Activated effector memory CD4-positive, alpha-beta T cell treated with Interleukin-2 at 50 U/mL for 16 hours (primary cell): Measurements from ENCODE around the gene RHOU.
"Not testable (repeated sequence)": the region's sequence is repeated elsewhere in the genome, so short reads cannot be mapped to it uniquely, and the experiment has no call there.

Source experiments
- DNase-seq: peaks from one replicate; pipeline ENCODE4 v3.0.0-alpha.2; 2020

RHOU gene

DNA sequence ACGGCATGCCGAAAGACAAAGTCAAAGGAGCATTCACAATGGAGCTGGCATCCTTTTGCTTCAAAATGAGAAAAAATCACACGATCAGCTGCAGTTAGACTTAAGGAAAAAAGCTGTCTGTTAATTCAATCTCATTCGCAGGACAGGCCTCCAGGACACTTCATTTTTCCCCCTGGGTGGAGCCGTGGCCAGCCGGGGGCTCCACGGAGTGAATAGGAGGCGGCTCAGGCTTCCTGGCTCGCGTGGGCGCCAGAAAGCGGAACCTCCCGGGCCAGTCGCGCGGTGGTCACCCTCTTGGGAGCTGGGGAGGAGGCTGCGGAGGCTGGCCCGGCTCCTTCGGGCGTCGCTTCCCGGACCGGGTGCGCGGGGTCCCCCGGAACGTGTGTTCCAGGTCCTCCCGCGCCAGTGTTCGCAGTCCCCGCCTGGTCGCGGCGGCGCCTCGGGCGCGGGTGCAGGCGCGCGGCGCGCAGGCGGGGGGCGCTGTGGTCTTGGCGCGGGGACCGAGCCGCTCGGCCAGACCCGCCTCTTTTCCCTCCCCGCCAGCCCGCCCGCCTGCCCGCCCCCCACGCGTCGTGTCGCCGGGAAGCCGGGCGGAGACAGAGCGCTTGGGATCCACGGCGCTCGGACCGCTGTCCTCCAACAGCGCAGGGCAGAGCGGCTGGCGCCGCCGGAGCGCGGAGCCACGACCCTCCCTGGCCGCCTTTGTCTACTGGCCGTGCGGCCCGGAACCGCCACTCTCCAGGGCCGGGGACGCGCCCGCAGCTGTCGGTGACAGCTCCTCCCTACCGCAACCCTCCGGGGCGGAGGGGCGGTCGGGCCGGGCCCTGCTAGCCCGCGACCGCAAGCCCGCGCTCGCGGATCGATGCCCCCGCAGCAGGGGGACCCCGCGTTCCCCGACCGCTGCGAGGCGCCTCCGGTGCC lies at the start of gene RHOU:
RHOU (plus strand) TSS at position 599 of the 921 bp plus-strand sequence; CDS start at position 863, 264 bp downstream.
- DNase-seq, result peak; percentile 57

DNA sequence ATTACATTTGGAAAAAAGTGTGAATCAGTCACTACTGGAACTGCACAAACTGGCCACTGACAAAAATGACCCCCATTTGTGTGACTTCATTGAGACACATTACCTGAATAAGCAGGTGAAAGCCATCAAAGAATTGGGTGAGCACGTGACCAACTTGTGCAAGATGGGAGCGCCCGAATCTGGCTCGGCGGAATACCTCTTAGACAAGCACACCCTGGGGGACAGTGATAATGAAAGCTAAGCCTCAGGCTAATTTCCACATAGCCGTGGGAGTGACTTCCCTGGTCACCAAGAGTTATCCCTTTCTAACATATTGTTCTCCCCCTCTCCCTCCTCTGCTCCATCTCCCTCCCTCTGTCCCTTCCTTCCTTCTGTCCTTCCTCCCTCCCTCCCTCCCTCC lies 47.7 kb upstream of the RHOU start:
- DNase-seq, result no peak

DNA sequence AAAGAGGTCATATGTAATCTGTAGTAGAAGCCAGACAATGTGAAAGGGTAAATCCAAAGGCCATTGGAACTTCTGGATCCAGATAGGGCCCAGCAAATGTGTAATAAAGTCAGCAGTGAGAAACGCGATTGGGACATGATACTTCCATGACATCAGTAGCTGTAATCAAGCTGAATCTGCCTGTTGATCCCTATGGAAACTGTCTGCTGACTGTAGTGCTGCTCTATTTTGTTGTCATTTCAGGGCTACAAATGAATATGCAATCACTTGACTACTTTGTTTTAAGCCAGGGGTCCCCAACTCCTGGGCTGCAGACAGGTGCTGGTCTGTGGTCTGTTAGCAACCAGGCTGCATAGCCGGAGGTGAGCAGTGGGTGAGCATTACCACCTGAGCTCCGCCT lies 46.0 kb upstream of the RHOU start:
- no peak for DNase-seq

DNA sequence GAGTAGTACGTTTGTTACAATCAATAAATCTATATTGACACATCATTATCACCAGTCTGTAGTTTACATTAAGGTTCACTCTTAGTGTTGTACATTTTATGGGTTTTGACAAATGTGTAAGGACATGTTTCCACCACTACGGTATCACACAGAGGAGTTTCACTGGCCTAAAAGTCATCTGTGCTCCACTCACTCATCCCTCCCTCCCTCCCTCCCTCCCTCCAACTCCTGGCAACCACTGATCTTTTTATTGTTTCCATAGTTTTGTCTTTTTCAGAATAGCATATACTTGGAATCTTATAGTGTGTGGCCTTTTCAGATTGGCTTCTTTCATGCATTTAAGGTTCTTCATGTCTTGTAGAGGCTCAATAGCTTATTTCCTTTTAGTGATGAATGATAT lies 44.1 kb upstream of the RHOU start:
- no peak for DNase-seq

DNA sequence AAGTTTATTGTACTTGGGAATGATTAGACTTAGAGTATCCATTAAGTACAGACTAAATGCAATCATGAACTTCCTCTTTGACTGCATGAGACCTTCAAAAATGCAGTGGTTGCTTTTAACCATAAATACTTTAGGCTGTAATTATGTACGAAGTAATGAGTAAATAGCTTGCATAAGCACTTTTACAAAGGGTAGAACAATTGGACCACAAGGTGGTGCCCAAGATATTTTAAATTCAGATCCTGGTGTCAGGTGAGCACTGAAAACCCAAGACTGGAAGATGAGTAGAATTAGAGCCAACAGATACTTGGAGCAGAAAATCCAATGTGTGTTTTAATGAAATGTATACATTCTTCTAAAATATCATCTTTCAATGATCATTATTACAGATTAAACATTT lies 43.4 kb upstream of the RHOU start:
- no peak for DNase-seq

DNA sequence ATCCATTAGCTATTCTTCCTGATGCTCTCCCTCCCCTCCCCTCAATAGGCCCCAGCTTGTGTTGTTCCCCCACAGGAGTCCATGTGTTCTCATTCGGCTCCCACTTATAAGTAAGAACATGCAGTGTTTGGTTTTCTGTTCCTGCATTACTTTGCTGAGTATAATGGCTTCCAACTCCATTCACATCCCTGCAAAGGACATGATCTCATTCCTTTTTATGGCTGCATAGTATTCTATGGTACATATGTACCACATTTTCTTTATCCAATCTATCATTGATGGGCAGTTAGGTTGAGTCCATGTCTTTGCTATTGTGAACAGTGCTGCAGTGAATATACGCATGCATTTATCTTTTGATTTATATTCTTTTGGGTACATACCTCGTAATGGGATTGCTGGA lies 40.8 kb upstream of the RHOU start:
- DNase-seq, result not testable (repeated sequence)

DNA sequence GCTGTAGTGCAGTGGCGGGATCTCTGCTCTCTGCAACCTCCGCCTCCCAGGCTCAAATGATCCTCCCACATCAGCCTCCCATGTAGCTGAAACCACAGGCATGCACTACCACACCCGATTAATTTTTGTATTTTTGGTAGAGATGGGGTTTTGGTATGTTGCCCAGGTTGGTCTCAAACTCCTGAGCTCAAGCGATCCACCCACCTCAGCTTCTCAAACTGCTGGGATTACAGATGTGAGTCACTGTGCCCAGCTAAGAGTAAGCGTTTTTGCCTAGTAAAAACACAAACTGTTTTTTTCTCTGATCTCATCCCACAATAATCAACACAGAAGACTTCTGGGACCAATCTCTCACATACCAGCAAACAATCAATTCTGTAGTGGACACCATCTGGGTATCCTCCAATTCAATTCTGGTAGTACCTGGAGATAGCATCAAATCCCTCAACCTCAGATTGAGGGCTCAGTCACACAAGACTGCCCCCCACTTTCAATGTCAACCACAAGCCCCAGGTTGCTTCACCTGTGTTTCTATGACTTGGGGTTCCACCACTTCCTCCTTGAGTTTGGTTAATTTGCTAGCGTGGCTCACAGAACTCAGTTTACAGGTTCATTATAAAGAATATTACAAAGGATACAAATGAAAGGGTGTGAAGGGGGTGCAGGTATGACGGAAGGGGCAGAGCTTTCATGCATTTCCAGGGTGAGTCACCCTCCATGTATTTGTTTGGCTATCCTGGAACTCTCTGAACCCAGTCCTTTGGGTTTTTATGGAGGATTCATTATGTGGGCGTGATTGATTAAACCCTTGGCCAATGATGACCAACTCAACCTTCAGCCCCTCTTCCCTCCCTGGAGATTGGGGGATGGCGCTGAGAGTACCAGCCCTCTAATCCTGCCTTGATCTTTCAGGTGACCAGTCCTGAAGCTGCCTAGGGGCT lies 40.0 kb upstream of the RHOU start:
- no peak for DNase-seq

DNA sequence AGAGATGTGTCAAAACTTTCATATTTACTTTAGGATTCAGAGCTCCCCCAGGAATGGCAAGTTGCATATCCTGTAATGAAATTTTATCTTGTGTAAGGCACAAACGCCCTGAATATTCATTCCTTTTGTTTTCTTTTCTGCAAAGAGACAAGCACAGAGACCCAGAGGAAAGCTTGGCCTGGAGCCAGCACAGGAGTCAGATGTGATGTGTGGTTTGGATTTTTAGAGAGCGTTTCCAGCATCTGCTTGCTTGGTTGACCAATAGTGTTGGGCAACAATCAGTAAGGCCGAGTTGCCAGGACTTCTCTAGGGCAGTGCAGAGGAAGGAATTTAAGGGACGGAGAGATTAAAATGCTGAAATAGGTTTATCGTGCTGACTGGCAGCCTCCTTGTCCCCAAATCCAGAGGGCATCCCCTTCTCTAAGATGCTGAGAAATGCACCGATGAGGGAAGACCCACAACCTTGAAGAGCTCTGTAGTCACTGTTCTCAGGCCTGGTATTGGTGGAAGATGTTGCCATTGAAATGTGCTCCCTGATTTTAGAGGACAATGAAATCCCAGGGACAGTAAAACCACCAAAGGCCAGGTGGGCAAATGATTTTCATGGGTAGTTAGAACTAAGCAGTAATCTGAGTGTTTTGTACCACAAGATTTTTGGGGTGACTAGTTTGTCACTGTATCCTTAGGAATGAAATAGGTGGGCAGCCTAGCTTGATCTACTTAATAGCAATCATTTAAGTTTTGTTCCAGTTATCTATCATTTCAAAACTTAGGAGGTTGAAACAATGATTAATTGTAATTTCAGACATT lies 37.9 kb upstream of the RHOU start:
- no peak for DNase-seq

DNA sequence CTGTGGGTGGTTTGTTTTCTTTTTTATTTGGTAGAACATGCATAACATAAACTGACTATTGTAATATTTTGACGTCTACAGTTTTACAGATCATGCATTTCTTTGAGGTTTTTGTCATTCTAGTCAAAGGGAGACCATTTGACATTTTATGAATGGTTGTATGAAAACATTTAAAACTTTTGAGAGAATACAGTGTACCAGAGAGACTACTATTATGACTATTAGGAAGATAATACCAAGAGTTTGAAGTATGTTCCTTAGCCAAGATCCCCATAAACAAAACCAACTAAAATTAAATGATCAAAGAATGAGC lies 37.3 kb upstream of the RHOU start:
- DNase-seq, result no peak

DNA sequence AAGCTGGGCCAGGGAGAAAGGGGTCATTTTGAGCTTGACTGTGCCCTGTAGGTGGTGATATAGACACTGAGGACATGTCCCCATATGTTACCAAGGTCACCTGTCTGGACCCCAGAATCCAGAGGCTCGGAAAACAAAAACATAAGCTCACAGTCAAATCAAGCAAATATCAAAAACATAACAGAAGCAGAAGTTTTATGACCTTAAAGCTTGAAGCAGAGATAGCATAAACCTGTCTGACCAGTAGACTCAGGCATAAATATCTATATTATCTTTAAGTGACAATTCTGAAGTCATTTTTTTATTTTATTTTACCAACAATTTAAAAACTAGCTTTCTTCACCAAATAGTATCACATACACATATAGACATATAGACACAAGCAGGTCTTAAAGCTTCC lies 32.8 kb upstream of the RHOU start:
- DNase-seq, result no peak

DNA sequence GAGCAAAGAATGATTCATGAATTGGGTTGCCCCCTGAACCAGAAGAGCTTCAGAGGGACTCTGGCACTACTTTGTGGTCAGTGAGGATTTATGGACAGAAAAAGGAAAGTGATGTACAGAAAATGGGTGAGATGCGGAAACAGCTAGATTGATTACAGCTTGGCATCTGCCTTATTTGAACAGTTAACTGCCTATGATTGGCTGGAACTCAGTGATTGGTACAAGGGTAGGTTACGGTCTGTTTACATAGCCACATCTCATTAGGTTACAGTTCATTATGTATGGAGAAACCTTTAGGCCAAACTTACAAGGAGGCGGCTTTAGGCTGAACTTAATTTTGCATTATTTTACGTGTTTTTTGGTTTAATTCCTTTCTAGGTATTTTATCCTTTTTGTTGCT lies 29.0 kb upstream of the RHOU start:
- DNase-seq, result no peak

DNA sequence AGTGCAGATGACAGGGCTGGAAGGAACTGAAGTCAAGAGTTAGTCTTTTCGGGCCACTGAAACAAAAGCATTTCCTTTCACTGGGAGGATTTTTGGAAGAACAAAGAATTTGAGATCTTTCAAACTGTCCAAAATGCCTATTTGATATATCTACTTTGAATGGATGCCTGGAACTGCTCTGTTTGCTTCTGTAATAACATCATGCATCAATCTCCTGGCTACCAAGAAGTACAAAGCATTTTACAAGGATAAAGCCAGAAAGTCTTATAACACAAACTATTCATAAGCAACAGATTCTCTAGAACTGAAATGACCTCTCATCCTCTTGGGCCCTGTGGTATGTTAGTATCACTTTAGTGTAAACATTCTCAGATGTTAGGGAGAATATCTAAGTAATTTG lies 18.2 kb upstream of the RHOU start:
- no peak for DNase-seq

DNA sequence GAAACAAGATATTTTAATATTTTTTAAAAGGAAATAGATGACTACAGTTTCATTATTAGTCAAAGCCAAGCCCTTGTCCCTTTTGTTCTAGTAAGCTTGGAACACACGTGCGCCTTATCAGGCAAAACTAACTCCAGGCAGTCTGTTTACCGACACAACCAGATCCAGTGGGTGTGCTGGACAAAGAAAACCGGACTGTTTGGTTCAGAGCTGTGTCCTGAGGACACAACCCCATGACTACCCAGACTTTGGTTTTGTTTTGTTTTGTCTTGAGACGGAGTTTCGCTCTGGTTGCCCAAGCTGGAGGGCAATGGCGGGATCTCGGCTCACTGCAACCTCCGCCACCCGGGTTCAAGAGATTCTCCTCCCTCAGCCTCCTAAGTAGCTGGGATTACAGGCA lies 13.9 kb upstream of the RHOU start:
- no peak for DNase-seq

DNA sequence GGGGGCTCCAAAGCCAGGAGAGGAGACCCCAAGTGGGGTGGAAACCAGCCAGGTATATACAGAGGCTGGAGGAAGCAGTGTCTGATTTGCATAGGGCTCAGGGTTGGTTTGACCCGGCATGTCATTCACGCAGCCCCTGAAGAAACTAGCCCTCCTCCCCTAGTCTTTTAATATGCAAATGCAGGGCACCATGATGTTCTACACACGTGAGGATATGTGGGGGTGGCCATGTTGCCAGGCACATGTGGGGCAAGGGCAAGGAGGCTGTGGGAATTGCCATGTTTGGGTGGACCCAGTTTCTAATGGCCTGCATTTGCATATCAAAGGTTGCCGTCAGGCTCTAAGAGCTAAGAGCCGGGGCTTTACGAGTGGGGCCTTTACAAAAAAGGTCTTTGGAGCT lies 12.0 kb upstream of the RHOU start:
- no peak for DNase-seq

DNA sequence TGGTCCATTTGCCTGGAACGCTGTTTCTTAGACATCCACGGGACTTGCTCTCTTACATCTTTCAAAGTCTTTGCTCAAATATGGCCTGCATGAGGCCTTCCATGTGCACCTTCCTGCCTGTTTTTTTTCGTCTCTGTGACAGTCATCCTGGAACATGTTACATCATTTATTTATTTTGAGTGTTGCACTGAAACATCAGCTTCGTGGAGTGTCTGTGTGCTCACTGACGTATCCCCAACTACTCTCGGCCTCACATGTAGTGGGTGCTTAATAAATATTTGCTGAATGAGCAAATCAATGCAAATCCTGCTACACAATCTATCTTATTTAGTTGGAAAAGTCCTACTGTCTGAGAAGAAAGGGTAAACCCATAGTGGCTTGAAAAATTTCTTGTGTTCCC lies 11.4 kb upstream of the RHOU start:
- no peak for DNase-seq

DNA sequence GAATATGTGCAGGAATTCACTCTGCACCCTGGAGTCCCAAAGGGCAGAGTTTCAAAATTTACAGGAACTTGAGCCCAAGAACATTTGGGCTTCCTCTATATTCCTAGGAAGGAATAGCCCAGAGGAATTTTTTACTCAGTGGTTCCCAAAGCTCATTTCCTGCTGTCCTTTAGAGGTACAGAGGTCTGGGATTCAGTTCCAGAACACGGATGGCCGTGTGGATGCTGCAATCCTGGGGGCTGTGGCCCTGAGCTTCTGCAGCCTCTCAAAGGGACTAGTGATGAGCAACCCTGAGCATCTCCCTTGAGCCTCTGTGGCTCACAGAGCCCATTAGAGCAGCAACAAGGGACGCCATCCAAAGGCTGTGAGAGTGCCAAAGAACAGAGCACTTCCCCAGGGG lies 10.1 kb upstream of the RHOU start:
- no peak for DNase-seq

DNA sequence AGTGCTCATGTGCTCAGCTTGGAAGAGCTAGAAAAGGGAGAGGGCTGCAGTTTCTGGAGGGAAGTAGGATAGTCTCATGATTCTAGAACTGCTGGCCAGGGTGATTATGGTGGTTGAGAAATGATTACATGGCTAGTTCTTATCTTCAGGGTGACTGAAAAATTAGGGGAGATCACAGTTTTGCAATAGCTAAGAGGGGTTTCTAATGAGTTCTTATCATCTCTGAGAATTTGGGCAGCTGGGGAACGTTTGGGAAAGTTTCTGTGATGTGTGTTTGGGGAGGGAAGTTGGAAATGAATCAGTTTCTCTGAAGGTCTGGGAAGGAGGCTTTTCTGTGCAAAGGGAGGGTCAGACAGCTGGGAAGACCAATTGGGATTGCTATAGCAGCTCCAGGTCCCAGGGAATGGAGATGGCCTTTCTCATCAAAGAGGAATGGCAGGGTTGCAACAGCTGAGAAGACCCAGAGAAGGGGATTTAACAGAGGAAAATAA lies 7.6 kb upstream of the RHOU start:
- DNase-seq, result no peak

DNA sequence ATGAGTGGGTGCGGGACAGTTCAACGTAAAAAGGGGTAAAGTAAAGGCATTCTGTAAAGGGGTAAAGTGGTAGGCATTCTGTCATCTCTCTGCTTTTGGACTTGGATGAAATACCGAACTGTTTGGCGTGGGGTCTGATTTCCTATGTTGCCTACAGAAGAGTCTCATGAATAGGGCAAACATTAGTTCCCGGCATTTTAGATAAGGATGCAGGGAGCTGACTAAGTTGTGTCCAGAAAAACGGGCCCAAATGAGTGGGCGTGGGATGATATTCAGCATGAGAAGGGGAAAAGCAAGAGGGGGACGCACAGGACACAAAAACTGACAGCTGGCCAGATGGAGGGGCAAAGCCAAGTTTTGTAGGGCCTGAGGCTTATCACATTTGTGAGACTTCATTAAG lies 2.9 kb upstream of the RHOU start:
- DNase-seq, result no peak

DNA sequence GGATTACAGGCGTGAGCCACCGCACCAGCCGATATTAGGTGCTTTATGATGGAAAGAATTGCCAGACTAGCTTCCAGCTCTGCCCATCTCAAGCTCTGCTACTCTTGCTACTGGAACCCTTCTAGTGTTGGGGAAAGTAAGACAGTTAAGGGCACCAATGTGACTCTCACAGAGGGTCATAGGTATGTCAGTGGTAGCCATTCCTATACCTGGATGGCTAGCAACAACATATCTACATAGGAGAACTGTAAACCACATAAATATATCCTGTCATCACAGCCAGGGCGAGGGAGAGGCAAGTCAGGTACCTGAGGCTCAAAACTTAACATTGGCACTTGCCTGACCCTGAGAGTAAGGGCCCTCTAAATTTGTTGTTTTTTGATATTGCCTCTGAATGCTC lies 1.7 kb upstream of the RHOU start:
- DNase-seq, result no peak

DNA sequence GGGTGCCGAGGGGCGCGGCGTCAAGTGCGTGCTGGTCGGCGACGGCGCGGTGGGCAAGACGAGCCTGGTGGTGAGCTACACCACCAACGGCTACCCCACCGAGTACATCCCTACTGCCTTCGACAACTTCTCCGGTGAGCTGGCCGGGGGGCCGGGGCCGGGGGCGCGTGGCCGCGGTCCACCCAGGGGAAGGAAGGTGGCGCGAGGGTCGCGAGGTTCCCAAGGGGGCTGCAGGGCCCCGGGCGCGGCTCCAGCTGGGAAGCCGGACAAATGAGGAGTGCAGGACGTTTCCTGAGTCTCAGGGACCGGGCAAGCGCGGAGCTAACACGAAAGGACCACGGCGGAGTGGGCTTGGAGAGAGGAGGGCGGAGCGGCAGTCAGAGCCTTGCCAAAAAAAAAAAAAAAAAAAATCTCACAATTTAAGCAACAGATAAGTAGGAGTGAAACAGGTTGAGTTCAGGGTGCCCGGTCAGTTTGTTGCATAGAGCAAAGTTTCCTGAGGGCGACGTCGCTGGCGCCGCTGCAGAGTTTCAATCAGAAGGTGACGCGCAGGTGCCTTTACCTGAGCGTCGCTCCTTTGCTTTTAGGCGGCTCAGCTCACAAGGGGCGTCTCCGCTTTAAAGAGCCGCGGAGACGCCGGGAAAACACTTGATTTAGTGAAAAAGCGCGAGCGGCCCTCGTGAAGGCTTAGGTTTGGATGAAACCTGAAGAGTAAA lies 750 bp downstream of the RHOU start:
- DNase-seq, result peak; percentile 29

DNA sequence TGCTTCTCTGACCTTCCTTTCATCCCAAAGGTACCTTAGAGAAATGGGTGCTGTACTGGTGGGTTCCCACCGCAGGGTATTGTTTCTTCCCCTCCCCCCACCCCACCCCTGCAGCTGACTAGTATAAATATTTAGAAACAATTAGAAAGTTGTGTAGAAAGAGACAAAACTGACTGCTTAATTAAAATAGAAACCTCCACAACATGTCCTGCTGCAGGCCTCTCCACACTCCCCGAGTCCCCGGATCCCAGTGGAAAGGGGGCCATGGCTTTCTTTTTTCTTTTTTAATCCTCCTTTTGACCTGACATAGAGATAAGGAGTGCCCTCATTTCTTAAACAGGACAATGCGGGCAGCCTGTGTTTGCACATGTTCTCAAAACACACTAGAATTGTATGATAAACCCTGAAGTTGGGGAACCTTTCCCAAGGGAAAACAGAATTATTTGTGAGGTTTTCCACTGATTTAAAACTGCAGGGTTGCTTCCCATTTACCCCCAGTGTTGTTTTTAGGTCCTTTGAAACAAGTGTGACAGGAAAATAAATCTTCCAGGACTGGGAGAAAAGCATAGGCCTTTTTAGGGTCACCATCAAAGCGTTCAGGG lies 1.7 kb downstream of the RHOU start:
- DNase-seq, result no peak

DNA sequence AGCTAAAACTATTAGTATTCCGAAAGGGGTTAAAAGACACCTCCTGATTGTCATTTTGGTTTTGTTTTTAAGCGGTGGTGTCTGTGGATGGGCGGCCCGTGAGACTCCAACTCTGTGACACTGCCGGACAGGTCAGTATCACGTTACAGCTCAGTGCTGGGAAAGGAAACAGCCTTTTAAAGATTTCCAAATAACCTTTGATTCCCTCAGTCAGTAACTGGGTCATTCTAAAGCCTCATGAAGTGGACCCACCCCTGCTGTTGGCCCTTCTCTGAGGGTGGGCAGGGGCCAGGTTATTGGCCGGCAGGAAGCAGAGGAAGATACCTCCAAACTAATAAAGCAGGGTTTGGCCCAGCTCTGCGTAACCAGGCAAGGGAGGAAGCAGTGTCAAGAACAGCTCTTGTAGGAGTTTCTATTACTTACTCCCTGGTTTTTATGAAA lies 2.3 kb downstream of the RHOU start:
- DNase-seq, result no peak
